GM12873 (cell line): ENCODE results near the gene ABHD10.

Experiments
- CTCF ChIP-seq: IDR thresholded peaks from 2 replicates; pipeline ENCODE4 v1.5.1; 2012; ENCODE audit warnings: low read depth, mild to moderate bottlenecking, moderate library complexity, low read length, control low read depth; ENCODE audit not compliant: insufficient read depth; ENCODE audit errors: missing control alignments

The ABHD10 gene

GRCh38 chr3:112009670-112010069, 30.8 kb downstream of the ABHD10 start:
- TF ChIP-seq CTCF = no peak

GRCh38 chr3:112010636-112011035, 31.8 kb downstream of the ABHD10 start:
- no peak for TF ChIP-seq CTCF

GRCh38 chr3:112011376-112011940, 32.6 kb downstream of the ABHD10 start:
- TF ChIP-seq CTCF = no peak

GRCh38 chr3:112012205-112012992, 33.6 kb downstream of the ABHD10 start:
- TF ChIP-seq CTCF = no peak

GRCh38 chr3:112013058-112013783, 34.4 kb downstream of the ABHD10 start:
- TF ChIP-seq CTCF = peak; percentile 69

GRCh38 chr3:112013784-112014143, 34.9 kb downstream of the ABHD10 start:
- no peak for TF ChIP-seq CTCF

- TF ChIP-seq CTCF = no peak
Measured at GRCh38 chr3:112017091-112017490, 38.3 kb downstream of the ABHD10 start.
